Spinal cord (tissue), 10 donors: ENCODE measurements around the gene RBM24. TPM values are rescaled to one million over a fixed set of nuclear protein-coding genes. Genes with fewer than 3 reads are reported as not detected.
"Not testable (repeated sequence)": the region's sequence is repeated elsewhere in the genome, so short reads cannot be mapped to it uniquely, and the experiment has no call there.

Source experiments
- DNase-seq, 6 donors: peaks; one replicate each; pipeline versions ENCODE4 v3.0.0 to v3.0.0-alpha.2; 2013 to 2015; ENCODE audit warnings: low spot score in 6 of 6, low read depth in 4 of 6
- H3K27ac ChIP-seq: one replicate; pipeline ENCODE4 v1.5.1; 2013; ENCODE audit warnings: low read depth, low read length, control low read depth
- H3K27me3 ChIP-seq: one replicate; pipeline ENCODE4 v1.6.1; 2013; ENCODE audit warnings: low read length; ENCODE audit not compliant: control insufficient read depth, insufficient read depth
- H3K36me3 ChIP-seq: one replicate; pipeline ENCODE4 v1.6.1; 2013; ENCODE audit warnings: low read length; ENCODE audit not compliant: control insufficient read depth, insufficient read depth
- H3K4me1 ChIP-seq: one replicate; pipeline ENCODE4 v1.6.1; 2013; ENCODE audit warnings: low read length; ENCODE audit not compliant: control insufficient read depth, insufficient read depth
- H3K4me3 ChIP-seq: one replicate; pipeline ENCODE4 v1.5.1; 2013; ENCODE audit warnings: low read depth, low read length, control low read depth
- H3K9me3 ChIP-seq: one replicate; pipeline ENCODE4 v1.6.1; 2013; ENCODE audit warnings: low read length; ENCODE audit not compliant: control insufficient read depth, insufficient read depth
- WGBS: methylation state at CpG from one replicate; pipeline ENCODE4 v1.1.5; 2013; ENCODE audit warnings: missing lambda C conversion rate; ENCODE audit not compliant: insufficient coverage; 5-methylcytosine and 5-hydroxymethylcytosine counted together
- polyA plus RNA-seq, 2 donors: library from polyadenylated mRNA; unstranded; fragments of 120-200 nt; gene quantifications; one replicate each; pipeline ENCODE4 v1.2.1, GENCODE V29; 2013; ENCODE audit not compliant: insufficient read length in 2 of 2
- total RNA-seq, 2 donors: library from RNA; depleted of rRNA in 1 of 2; stranded (reverse); fragments of 120-200 nt in 1 of 2; fragments of >200 nt in 1 of 2; gene quantifications; one replicate each; pipeline versions ENCODE4 v1.2.3 to v1.2.4, GENCODE V29; 2013 to 2014
- donor health status: healthy.

The RBM24 gene
- total and polyA plus RNA-seq, 4 donors: 2.8 to 3.5 (median 2.9) TPM

- not testable (repeated sequence) for H3K9me3 ChIP-seq, DNase-seq, H3K36me3 ChIP-seq, H3K27me3 ChIP-seq, H3K4me3 ChIP-seq, H3K4me1 ChIP-seq, H3K27ac ChIP-seq
- 98% methylated on average over 7 of the region's 7 CpGs for WGBS
Observed at GRCh38 chr6:17320266-17320665, 39.1 kb downstream of the RBM24 start.

DNA sequence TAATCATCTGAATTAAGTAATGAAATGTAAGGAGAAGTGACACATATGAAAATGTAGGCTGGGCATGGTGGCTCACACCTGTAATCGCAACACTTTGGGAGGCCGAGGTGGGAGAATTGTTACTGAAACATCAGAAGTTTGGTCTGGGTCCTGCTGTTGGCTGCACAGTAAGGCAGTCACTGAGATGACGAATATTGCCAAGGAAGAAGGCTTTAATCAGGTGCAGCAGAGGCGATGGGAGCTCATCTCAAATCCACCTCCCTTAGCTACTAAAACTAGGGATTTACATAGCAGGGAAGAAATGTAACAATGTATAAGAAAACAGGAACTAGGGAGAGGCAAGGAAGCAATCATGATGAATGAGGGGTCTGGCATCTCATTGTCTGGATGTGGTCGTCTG lies 50.1 kb downstream of the RBM24 start:
- H3K27ac ChIP-seq: no peak overlapping the region
- H3K9me3 ChIP-seq: no peaks in the 10 kb centered on the region
- H3K27me3 ChIP-seq: no peaks in the 10 kb centered on the region
- H3K36me3 ChIP-seq: no peaks in the 10 kb centered on the region
- no peak for DNase-seq
- 61% methylated on average over 2 of the region's 5 CpGs for WGBS
- H3K4me1 ChIP-seq: no peaks in the 10 kb centered on the region
- H3K4me3 ChIP-seq: no peak overlapping the region

DNA sequence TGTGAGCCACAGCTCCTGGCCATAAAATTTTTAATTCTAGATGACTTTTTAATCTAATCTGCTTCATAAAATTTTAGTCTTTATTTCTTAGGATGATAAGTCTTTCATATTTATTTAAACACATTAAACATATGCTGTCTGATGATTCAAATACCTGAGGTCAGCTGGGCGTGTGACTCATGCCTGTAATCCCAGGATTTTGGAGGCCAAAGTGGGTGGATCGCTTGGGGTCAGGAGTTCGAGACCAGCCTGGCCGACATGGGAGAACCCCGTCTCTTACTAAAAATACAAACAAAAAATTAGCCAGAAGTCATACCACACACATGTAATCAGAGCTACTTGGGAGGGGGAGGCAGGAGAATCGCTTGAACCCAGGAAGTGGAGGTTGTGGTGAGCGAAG lies 53.1 kb downstream of the RBM24 start:
- no peaks in the 10 kb centered on the region for H3K36me3 ChIP-seq
- no peak overlapping the region for H3K27ac ChIP-seq
- WGBS: 100% methylated on average over 1 of the region's 7 CpGs
- H3K4me3 ChIP-seq: no peak overlapping the region
- H3K9me3 ChIP-seq: no peaks in the 10 kb centered on the region
- H3K27me3 ChIP-seq: no peaks in the 10 kb centered on the region
- DNase-seq: no peak
- no peaks in the 10 kb centered on the region for H3K4me1 ChIP-seq

DNA sequence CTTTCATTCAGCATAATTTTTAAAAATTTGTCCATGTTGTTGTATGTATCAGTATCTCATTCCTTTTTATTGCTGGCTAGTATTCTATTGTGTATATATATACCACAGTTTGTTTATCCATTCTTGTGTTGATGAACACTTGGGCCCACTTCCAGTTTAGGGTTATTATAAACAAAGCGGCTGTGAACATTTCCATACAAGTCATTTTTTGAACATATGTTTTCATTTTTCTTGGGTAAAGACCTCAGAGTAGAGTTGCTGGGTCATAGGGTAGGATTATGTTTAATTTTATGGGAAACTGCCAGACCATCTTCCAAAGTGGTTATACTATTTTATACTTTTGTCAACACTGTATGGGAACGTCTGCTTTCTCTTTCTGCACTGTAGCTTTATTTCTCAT lies 55.3 kb downstream of the RBM24 start:
- Histone ChIP-seq H3K27me3 (no peaks in the 10 kb centered on the region), H3K4me1 (no peaks in the 10 kb centered on the region), H3K27ac (no peak overlapping the region), H3K36me3 (no peaks in the 10 kb centered on the region), H3K4me3 (no peak overlapping the region), H3K9me3 (no peaks in the 10 kb centered on the region)
- no peak for DNase-seq
- WGBS: no CpG with 5 or more reads among the region's 2 CpGs

DNA sequence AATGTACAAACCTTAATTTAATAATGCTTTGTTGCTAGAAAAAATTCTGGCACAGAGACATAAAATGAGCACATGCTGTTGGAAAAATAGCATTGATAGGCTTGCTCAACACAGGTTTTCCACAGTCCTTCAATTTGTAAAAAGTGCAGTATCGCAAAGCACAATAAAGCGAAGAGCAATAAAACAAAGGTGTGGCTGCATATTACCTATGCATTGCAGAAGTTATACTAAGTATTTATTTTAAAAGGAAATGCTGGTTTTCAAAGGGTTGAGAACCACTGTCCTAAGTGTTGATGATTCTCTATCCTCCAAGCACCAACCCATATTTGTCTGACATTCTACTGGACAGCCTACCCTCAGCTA lies 58.1 kb downstream of the RBM24 start:
- no peak for DNase-seq
- H3K27me3 ChIP-seq: no peaks in the 10 kb centered on the region
- no peak overlapping the region for H3K4me3 ChIP-seq
- no peaks in the 10 kb centered on the region for H3K36me3 ChIP-seq
- H3K9me3 ChIP-seq: no peaks in the 10 kb centered on the region
- no peaks in the 10 kb centered on the region for H3K4me1 ChIP-seq
- no peak overlapping the region for H3K27ac ChIP-seq
- WGBS: no CpG with 5 or more reads among the region's 2 CpGs

- Histone ChIP-seq H3K27me3 (no peaks in the 10 kb centered on the region), H3K4me3 (no peak overlapping the region), H3K27ac (no peak overlapping the region), H3K9me3 (no peaks in the 10 kb centered on the region), H3K4me1 (no peaks in the 10 kb centered on the region), H3K36me3 (no peaks in the 10 kb centered on the region)
- DNase-seq: no peak
- 100% methylated on average over 2 of the region's 7 CpGs for WGBS
Observed at GRCh38 chr6:17341117-17341805, 60.1 kb downstream of the RBM24 start.

DNA sequence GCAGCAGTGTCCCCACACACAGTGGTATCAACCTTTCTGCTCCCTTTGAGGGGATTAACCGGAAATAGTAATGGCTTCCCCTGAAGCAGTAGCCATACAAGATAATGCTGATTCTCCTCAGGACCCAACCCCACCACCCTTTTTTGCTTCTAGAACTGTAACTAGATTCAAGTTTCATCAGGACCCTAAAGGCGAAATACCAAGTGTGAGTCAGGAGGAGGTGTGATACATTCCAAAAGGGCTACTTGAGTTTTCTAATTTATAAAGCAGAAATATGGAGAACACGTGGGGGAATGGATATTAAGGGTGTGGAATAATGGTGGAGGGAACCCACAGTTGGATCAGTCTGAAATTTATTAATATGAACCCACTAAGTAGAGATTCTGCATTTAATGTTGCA lies 60.7 kb downstream of the RBM24 start:
- no peak overlapping the region for H3K27ac ChIP-seq
- DNase-seq: no peak
- WGBS: 40% methylated on average over 1 of the region's 3 CpGs
- H3K4me3 ChIP-seq: no peak overlapping the region
- no peaks in the 10 kb centered on the region for H3K9me3 ChIP-seq
- no peaks in the 10 kb centered on the region for H3K4me1 ChIP-seq
- H3K27me3 ChIP-seq: no peaks in the 10 kb centered on the region
- no peaks in the 10 kb centered on the region for H3K36me3 ChIP-seq

- no CpG with 5 or more reads among the region's 2 CpGs for WGBS
- H3K27ac ChIP-seq: no peak overlapping the region
- no peaks in the 10 kb centered on the region for H3K27me3 ChIP-seq
- no peaks in the 10 kb centered on the region for H3K36me3 ChIP-seq
- H3K4me3 ChIP-seq: no peak overlapping the region
- H3K9me3 ChIP-seq: no peaks in the 10 kb centered on the region
- no peaks in the 10 kb centered on the region for H3K4me1 ChIP-seq
- DNase-seq: no peak
Observed at GRCh38 chr6:17343215-17343614, 62.1 kb downstream of the RBM24 start.

Other genes starting within 250 kb of the RBM24 start
- gene STMND1, start 179.3 kb upstream of the RBM24 start, total RNA-seq: 1 to 10 TPM in 1 of 2 donors, under 1 TPM in 1; 0.59 to 1.7 TPM
- under 1 TPM; 0.32 to 0.33 TPM for gene STMND1, start 179.3 kb upstream of the RBM24 start, polyA plus RNA-seq
- gene CAP2, start 112.2 kb downstream of the RBM24 start, total RNA-seq: 10 to 100 TPM in 1 of 2 donors, 1 to 10 TPM in 1; 9.0 to 17.5 TPM
- 10 to 100 TPM; 21.1 to 27.0 TPM for gene CAP2, start 112.2 kb downstream of the RBM24 start, polyA plus RNA-seq